Testis (tissue), 3 donors: Measurements from ENCODE around the gene IFNA6. TPM values are rescaled to one million over a fixed set of nuclear protein-coding genes. Genes with fewer than 3 reads are reported as not detected.
"Not testable (repeated sequence)": the region's sequence is repeated elsewhere in the genome, so short reads cannot be mapped to it uniquely, and the experiment has no call there.

Experiments
- DNase-seq: peaks from one replicate; pipeline ENCODE4 v3.0.0-alpha.2; 2019
- H3K27ac ChIP-seq, 2 donors: fragments of 200-600 bp; sonication (generic); one replicate each; pipeline ENCODE4 v1.5.1; 2019
- H3K27me3 ChIP-seq: fragments of 200-600 bp; sonication (generic); one replicate; pipeline ENCODE4 v1.5.1; 2019
- H3K36me3 ChIP-seq: fragments of 200-600 bp; sonication (generic); one replicate; pipeline ENCODE4 v1.5.1; 2017; ENCODE audit warnings: low read depth; ENCODE audit errors: missing control alignments
- H3K4me1 ChIP-seq: fragments of 200-600 bp; sonication (generic); one replicate; pipeline ENCODE4 v1.5.1; 2019
- H3K4me3 ChIP-seq, 2 donors: fragments of 200-600 bp; sonication (generic); one replicate each; pipeline ENCODE4 v1.5.1; 2017 to 2019
- H3K9me3 ChIP-seq: fragments of 200-600 bp; sonication (generic); one replicate; pipeline ENCODE4 v1.5.1; 2017
- POLR2A ChIP-seq: fragments of 450-650 bp; IDR thresholded peaks from one replicate; pipeline ENCODE4 v1.6.1; 2017; ENCODE audit warnings: antibody characterized with exemption, mild to moderate bottlenecking, moderate library complexity
- WGBS, 2 donors: methylation state at CpG; one replicate each; pipeline ENCODE4 v1.1.5; 2018; 5-methylcytosine and 5-hydroxymethylcytosine counted together
- intact Hi-C: fragments of 100-400 bp; cut with DNase I; formaldehyde crosslinking; loops from one replicate; pipeline ENCODE4 v1.15.1; 2023; ENCODE audit warnings: low total_unique reads
- polyA plus RNA-seq: library from polyadenylated mRNA; stranded (reverse); fragments of 350-450 nt; fragmentation: Illumina TruSeq; extraction: RNeasy Lipid Tissue Mini Kit (QIAGEN cat#74804); gene quantifications from one replicate; pipeline ENCODE4 v1.2.3, GENCODE V29; 2014; ENCODE audit warnings: low read depth, low replicate concordance; ENCODE audit not compliant: insufficient read depth
- total RNA-seq, 2 donors: library from RNA; depleted of rRNA; stranded (reverse); fragments of >200 nt; gene quantifications; one replicate each; pipeline ENCODE4 v1.2.3, GENCODE V29; 2016
- TF ChIP-seq, protein P1 (sequence below), 3 experiments: fragments of 450-650 bp in 2 of 3; fragments of 200-600 bp in 1 of 3; sonication (generic) in 1 of 3; IDR thresholded peaks; one replicate each; pipeline ENCODE4 v1.5.1; 2016 to 2019; ENCODE audit warnings: antibody characterized with exemption in 3 of 3, mild to moderate bottlenecking in 2 of 3, moderate library complexity in 1 of 3

IFNA6 gene
- total and polyA plus RNA-seq, 3 donors from 2014 or later: 0.39 TPM; not detected in 2

DNA sequence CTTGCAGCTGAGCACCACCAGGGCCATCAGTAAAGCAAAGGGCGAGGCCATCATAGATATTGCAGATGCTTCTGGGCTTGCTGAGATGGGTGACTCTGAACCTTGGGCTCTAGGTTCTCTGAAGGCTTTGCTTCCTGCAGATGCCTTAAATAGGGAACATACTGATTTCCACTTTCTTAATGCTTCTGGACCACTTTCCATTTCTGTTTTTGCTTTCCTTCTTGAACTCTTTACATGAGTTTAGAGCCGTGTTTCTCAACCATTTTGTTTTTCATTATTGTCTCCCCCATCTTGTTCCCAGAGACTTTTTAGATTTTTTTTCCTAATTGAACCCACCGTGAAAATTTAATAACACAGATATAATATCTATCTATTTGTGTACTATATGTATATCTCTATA is 17.3 kb upstream of the IFNA6 start, which contains the start of gene IFNA13:
TSS of gene IFNA13 (minus strand) at position 101 of the 400 bp plus-strand sequence. CDS start at position 54, 47 bp downstream.
- no peak for DNase-seq
- intact Hi-C loops: no loop called here
- no peaks in the 10 kb centered on the region for H3K36me3 ChIP-seq
- TF ChIP-seq POLR2A: no peak
- TF ChIP-seq, protein P1, sequence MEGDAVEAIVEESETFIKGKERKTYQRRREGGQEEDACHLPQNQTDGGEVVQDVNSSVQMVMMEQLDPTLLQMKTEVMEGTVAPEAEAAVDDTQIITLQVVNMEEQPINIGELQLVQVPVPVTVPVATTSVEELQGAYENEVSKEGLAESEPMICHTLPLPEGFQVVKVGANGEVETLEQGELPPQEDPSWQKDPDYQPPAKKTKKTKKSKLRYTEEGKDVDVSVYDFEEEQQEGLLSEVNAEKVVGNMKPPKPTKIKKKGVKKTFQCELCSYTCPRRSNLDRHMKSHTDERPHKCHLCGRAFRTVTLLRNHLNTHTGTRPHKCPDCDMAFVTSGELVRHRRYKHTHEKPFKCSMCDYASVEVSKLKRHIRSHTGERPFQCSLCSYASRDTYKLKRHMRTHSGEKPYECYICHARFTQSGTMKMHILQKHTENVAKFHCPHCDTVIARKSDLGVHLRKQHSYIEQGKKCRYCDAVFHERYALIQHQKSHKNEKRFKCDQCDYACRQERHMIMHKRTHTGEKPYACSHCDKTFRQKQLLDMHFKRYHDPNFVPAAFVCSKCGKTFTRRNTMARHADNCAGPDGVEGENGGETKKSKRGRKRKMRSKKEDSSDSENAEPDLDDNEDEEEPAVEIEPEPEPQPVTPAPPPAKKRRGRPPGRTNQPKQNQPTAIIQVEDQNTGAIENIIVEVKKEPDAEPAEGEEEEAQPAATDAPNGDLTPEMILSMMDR (IDR thresholded peaks at IDR 0.05): no peak
- no peaks in the 10 kb centered on the region for H3K27me3 ChIP-seq
- no peak within 1 kb of the TSS for H3K4me3 ChIP-seq
- no peaks in the 10 kb centered on the region for H3K9me3 ChIP-seq
- H3K27ac ChIP-seq: no peak within 1 kb of the TSS
- H3K4me1 ChIP-seq: no peaks in the 10 kb centered on the region
- WGBS, 2 donors: 86 to 92% methylated on average over 2 to 3 of the region's 3 CpGs

DNA sequence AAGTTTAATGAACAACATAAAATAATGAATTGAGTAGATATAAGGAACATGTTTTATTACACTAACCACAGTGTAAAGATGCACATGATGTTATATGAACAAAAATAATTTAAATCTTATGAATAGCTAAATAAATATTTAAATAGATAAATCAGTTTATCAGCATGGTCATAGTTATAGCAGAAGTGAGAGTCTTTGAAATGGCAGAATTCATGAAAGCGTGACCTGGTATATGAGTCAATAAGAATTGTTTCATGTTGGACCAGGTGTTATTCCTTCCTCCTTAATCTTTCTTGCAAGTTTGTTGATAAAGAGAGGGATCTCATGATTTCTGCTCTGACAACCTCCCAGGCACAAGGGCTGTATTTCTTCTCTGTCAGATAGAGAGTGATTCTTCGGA is 16.5 kb upstream of the IFNA6 start:
- H3K4me3 ChIP-seq, DNase-seq, H3K27me3 ChIP-seq, H3K36me3 ChIP-seq, H3K9me3 ChIP-seq, intact Hi-C loops, H3K4me1 ChIP-seq, H3K27ac ChIP-seq: not testable (repeated sequence)
- 95 to 100% methylated on average over 1 of the region's 2 CpGs for WGBS, 2 donors

- no peaks in the 10 kb centered on the region for H3K4me1 ChIP-seq
- 90 to 96% methylated on average over 7 to 8 of the region's 8 CpGs for WGBS, 2 donors
- no peaks in the 10 kb centered on the region for H3K27me3 ChIP-seq
- no peak for DNase-seq
- no peak overlapping the region for H3K4me3 ChIP-seq
- TF ChIP-seq, protein P1 (IDR thresholded peaks at IDR 0.05): no peak
- no peak for TF ChIP-seq POLR2A
- no peaks in the 10 kb centered on the region for H3K36me3 ChIP-seq
- H3K27ac ChIP-seq: no peak overlapping the region
- H3K9me3 ChIP-seq: no peaks in the 10 kb centered on the region
- intact Hi-C loops: no loop called here
Observed at GRCh38 chr9:21362287-21362686, 11.6 kb upstream of the IFNA6 start.

DNA sequence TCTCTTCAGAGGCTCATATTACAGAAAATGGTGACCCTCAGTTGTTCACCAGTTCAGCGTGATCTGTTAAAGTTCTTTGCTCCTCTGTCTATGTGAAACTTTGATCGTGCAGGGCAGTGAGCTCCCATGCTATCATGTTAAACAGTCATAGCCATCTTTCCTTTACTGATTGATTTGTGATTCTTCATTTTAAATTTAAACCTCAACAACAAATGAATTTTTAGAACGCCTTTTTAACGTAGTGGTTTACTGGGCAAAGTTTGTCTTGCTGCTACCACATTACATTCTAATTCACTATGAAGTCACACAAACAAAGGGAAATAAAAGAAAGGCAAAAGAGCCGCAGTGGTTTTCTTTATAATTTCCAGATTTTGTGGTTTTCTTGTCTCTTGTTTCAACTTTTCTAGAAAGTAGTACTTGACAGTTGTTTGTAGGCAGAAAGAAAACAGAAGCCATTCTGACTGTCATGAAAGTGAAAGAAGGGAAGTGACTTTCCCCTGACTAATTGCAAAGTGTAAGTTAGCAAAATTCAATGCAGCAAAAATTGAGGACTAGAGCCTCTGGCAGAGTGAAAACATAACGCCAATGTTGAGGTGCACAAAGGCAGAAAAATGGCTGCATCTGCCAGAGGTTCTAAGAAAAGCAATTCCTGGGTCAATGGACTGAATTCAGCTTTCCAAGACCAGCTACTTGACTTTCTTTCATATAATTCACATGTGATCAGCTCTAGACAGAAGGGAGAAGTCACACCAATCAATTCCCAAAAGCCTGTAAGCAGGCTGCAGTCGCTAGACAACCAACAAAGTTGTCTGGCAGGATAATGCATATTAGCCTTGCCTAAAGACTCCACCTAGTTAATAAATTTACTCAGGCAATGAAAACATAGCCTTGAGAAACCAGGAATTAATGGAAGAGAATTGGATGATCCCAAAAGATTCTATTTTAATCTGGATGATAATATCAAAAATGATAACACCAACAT is 7.1 kb upstream of the IFNA6 start:
- Histone ChIP-seq H3K27me3 (no peaks in the 10 kb centered on the region), H3K4me3 (no peak overlapping the region), H3K9me3 (no peaks in the 10 kb centered on the region), H3K27ac (no peak overlapping the region), H3K36me3 (no peaks in the 10 kb centered on the region), H3K4me1 (no peaks in the 10 kb centered on the region)
- no peak for TF ChIP-seq POLR2A
- 78 to 81% methylated on average over 7 of the region's 7 CpGs for WGBS, 2 donors
- DNase-seq: no peak
- intact Hi-C loops: no loop called here

GRCh38 chr9:21348430-21348970 is 2.2 kb downstream of the IFNA6 start:
- 68 to 77% methylated on average over 3 of the region's 3 CpGs for WGBS, 2 donors
- DNase-seq: no peak
- no peaks in the 10 kb centered on the region for H3K27me3 ChIP-seq
- intact Hi-C loops: no loop called here
- no peaks in the 10 kb centered on the region for H3K4me1 ChIP-seq
- H3K27ac ChIP-seq: no peak overlapping the region
- H3K9me3 ChIP-seq: no peaks in the 10 kb centered on the region
- TF ChIP-seq POLR2A: no peak
- TF ChIP-seq, protein P1 (IDR thresholded peaks at IDR 0.05): no peak
- H3K4me3 ChIP-seq: no peak overlapping the region
- no peaks in the 10 kb centered on the region for H3K36me3 ChIP-seq
